GM12891 (cell line): ENCODE measurements around the gene STPG1.

Experiments used
- DNase-seq: peaks from one replicate; pipeline ENCODE4 v3.0.0; 2011; ENCODE audit warnings: low spot score; ENCODE audit not compliant: insufficient read length
- FAIRE-seq: peaks from 2 replicates; lab custom pipeline; 2011; peaks lifted over from hg19 to GRCh38; lab: Jason Lieb, UNC
- PAX5 ChIP-seq: IDR thresholded peaks from 2 replicates; pipeline ENCODE4 v1.6.1; 2011; ENCODE audit warnings: low read length, moderate library complexity, mild to moderate bottlenecking; ENCODE audit not compliant: insufficient read depth, severe bottlenecking
- POLR2A ChIP-seq: IDR thresholded peaks from 2 replicates; pipeline ENCODE4 v1.6.1; 2011; ENCODE audit warnings: low read depth, low read length, control low read depth
- POLR2AphosphoS5 ChIP-seq: IDR thresholded peaks from 2 replicates; pipeline ENCODE4 v1.6.1; 2011; ENCODE audit warnings: low read depth, low read length, control low read depth
- POU2F2 ChIP-seq: IDR thresholded peaks from 2 replicates; pipeline ENCODE4 v1.6.1; 2011; ENCODE audit warnings: low read depth, mild to moderate bottlenecking, control low read depth, low read length, moderate library complexity
- SPI1 ChIP-seq: IDR thresholded peaks from 2 replicates; pipeline ENCODE4 v1.6.1; 2011; ENCODE audit warnings: low read depth, low read length, control low read depth
- TAF1 ChIP-seq: IDR thresholded peaks from 2 replicates; pipeline ENCODE4 v1.6.1; 2011; ENCODE audit warnings: low read depth, low read length, control low read depth

Gene STPG1

GRCh38 chr1:24311741-24312140 is 101.8 kb downstream of the STPG1 start:
- TF ChIP-seq SPI1: no peak
- no peak for TF ChIP-seq POLR2A
- TF ChIP-seq TAF1: no peak
- TF ChIP-seq POLR2AphosphoS5: no peak
- no peak for TF ChIP-seq PAX5
- TF ChIP-seq POU2F2: no peak
- FAIRE-seq: no peak

GRCh38 chr1:24311234-24311633 is 102.3 kb downstream of the STPG1 start:
- FAIRE-seq: no peak
- TF ChIP-seq POU2F2 (no peak), POLR2A (no peak), TAF1 (no peak), PAX5 (no peak), SPI1 (no peak), POLR2AphosphoS5 (no peak)
- no peak for DNase-seq

More at GRCh38 chr1:24311741-24312140, 101.8 kb downstream of the STPG1 start:
- DNase-seq: no peak

- FAIRE-seq (no peak), DNase-seq (no peak)
- TF ChIP-seq SPI1 (no peak), POU2F2 (peak; percentile 83; the same call in 1 of the 2 replicates)
Observed at GRCh38 chr1:24309762-24310485, 103.7 kb downstream of the STPG1 start.

GRCh38 chr1:24308365-24309015 is 105.1 kb downstream of the STPG1 start:
- TF ChIP-seq SPI1: no peak
- no peak for TF ChIP-seq POLR2AphosphoS5
- TF ChIP-seq POLR2A: no peak
- no peak for TF ChIP-seq POU2F2
- no peak for TF ChIP-seq TAF1
- TF ChIP-seq PAX5: no peak
- peak; percentile 28 for FAIRE-seq
- no peak for DNase-seq
